MCF 10A (cell line): ENCODE data around the gene SELENOF. TPM values are rescaled to one million over a fixed set of nuclear protein-coding genes. Genes with fewer than 3 reads are reported as not detected.
"Not testable (repeated sequence)": the region's sequence is repeated elsewhere in the genome, so short reads cannot be mapped to it uniquely, and the experiment has no call there.

Experiments
- BruUV-seq: library from RNA; stranded (reverse); fragments of 400-500 nt; replicated peaks from 2 replicates; lab custom pipeline; 2021; lab: Mats Ljungman, UMichigan
- CTCF ChIA-PET: fragments of 300-600 bp; sonication (Branson Sonifier 250); formaldehyde crosslinking; extraction: SDS; loops from one replicate; lab custom pipeline; 2021; ENCODE audit warnings: antibody characterized with exemption, inconsistent platforms; lab: Yijun Ruan, JAX
- POLR2A ChIA-PET: fragments of 300-600, 350-650 bp; sonication (Branson Sonifier 250); formaldehyde crosslinking; extraction: SDS; loops from one replicate; lab custom pipeline; 2020; ENCODE audit warnings: antibody characterized with exemption, inconsistent platforms; lab: Yijun Ruan, JAX
- DNase-seq: peaks from one replicate; pipeline ENCODE4 v3.0.0-alpha.2; 2018; ENCODE audit not compliant: unreplicated experiment
- H3K27ac Mint-ChIP-seq: one replicate; pipeline ENCODE4 v1.8.0; 2022; ENCODE audit warnings: mild to moderate bottlenecking, low read depth, mixed read lengths; ENCODE audit not compliant: unreplicated experiment
- H3K27me3 Mint-ChIP-seq: one replicate; pipeline ENCODE4 v1.8.0; 2022; ENCODE audit warnings: mixed read lengths; ENCODE audit not compliant: insufficient read depth, unreplicated experiment
- H3K36me3 Mint-ChIP-seq: one replicate; pipeline ENCODE4 v1.8.0; 2022; ENCODE audit warnings: mild to moderate bottlenecking, moderate library complexity, mixed read lengths; ENCODE audit not compliant: insufficient read depth, unreplicated experiment
- H3K4me1 Mint-ChIP-seq: one replicate; pipeline ENCODE4 v1.8.0; 2022; ENCODE audit warnings: mixed read lengths; ENCODE audit not compliant: insufficient read depth, unreplicated experiment
- H3K4me3 Mint-ChIP-seq: one replicate; pipeline ENCODE4 v1.8.0; 2022; ENCODE audit warnings: mild to moderate bottlenecking, moderate library complexity, mixed read lengths; ENCODE audit not compliant: unreplicated experiment
- H3K9me3 Mint-ChIP-seq: one replicate; pipeline ENCODE4 v1.8.0; 2022; ENCODE audit warnings: mixed read lengths; ENCODE audit not compliant: unreplicated experiment
- CTCF ChIP-seq: fragments of 200-600 bp; IDR thresholded peaks from one replicate; pipeline ENCODE4 v1.8.0; 2022; ENCODE audit warnings: antibody characterized with exemption, mild to moderate bottlenecking; ENCODE audit not compliant: unreplicated experiment
- intact Hi-C: fragments of 100-400 bp; cut with micrococcal nuclease; formaldehyde crosslinking; loops from 2 replicates; pipeline ENCODE4 v1.14.1; 2022
- total RNA-seq: library from RNA; stranded (reverse); gene quantifications from 2 replicates; pipeline ENCODE4 v1.2.3, GENCODE V29; 2022

SELENOF gene
- total RNA-seq, 1 experiment from 2014 or later, result 227 TPM

DNA sequence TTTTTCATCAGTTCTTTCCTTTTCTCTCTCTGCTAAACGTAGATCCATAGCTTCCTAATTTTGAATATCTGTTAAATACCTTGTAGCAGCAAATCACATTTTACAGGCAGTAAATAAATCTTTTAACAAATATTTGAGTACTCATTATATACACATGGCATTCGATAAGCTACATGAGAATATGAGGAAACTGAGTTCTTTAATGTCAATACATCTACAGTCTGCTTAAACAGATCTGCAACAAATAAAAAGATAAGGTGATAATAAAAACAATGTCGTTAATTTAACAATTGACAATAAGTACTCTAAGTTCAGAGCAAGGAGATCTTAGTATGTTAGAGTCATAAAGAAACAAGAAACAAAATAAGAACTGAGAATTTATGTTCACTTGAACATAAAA is 42.9 kb downstream of the SELENOF start:
- no peak for DNase-seq
- CTCF ChIA-PET, result interaction anchor here (1.0 kb wide), 1 partner anchor 91 kb away, joined by 4 read pairs; no protein-coding TSS in a partner anchor
- POLR2A ChIA-PET, result interaction anchor here (2.3 kb wide), 1 partner anchor 43 kb away, joined by 6 read pairs; the partner anchor contains the start of genes HS2ST1 and SELENOF
- no peak for TF ChIP-seq CTCF
- H3K4me1 Mint-ChIP-seq, result peaks cover 10% of the 10 kb centered on the region
- H3K4me3 Mint-ChIP-seq, result no peak overlapping the region
- H3K27me3 Mint-ChIP-seq, result no peaks in the 10 kb centered on the region
- H3K36me3 Mint-ChIP-seq, result peaks cover 19% of the 10 kb centered on the region
- no TSS peak for BruUV-seq
- intact Hi-C loops, result no loop called here
- H3K9me3 Mint-ChIP-seq, result no peaks in the 10 kb centered on the region
- no peak overlapping the region for H3K27ac Mint-ChIP-seq

GRCh38 chr1:86868477-86868876 is 45.4 kb downstream of the SELENOF start:
- H3K27me3 Mint-ChIP-seq, result no peaks in the 10 kb centered on the region
- intact Hi-C loops, result loop anchor here (5.0 kb wide), 1 partner anchor 49 kb away; no protein-coding TSS in a partner anchor
- no peak overlapping the region for H3K4me3 Mint-ChIP-seq
- H3K36me3 Mint-ChIP-seq, result peaks cover 26% of the 10 kb centered on the region
- POLR2A ChIA-PET, result interaction anchor here (0.6 kb wide), 2 partner anchors 38 to 1548 kb away, joined by 3 read pairs; no protein-coding TSS in a partner anchor
- CTCF ChIA-PET, result interaction anchor here (0.5 to 1.0 kb wide), 7 partner anchors 10 to 151 kb away, joined by 3 to 6 read pairs (median 4); no protein-coding TSS in a partner anchor
- peak overlapping the region; percentile 49 for H3K27ac Mint-ChIP-seq
- H3K9me3 Mint-ChIP-seq, result no peaks in the 10 kb centered on the region
- peak; percentile 49 for DNase-seq
- BruUV-seq, result no TSS peak
- no peak for TF ChIP-seq CTCF
- H3K4me1 Mint-ChIP-seq, result peaks cover 10% of the 10 kb centered on the region

DNA sequence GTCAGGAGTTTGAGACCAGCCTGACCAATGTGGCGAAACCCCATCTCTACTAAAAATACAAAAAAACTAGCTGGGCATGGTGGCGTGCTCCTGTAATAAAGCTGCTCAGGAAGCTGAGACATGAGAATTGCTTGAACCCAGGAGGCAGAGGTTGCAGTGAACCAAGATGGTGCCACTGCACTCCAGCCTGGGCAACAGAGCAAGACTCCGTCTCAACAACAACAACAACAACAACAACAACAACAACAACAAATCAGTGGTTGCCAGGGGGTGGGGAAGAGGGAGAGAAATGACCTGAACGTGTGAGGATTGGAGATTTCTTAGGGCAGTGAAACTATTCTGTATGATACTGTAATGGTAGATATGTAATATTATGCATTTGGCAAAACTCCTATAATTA is 46.6 kb downstream of the SELENOF start:
- ChIA-PET CTCF (interaction anchor here (0.9 kb wide), 1 partner anchor 86 kb away, joined by 3 read pairs; no protein-coding TSS in a partner anchor), POLR2A (interaction anchor here (0.6 to 1.1 kb wide), 2 partner anchors 87 to 1809 kb away, joined by 3 read pairs; no protein-coding TSS in a partner anchor)
- peaks cover 16% of the 10 kb centered on the region for H3K36me3 Mint-ChIP-seq
- H3K4me1 Mint-ChIP-seq, result peaks cover 10% of the 10 kb centered on the region
- intact Hi-C loops, result loop anchor here (5.0 kb wide), 1 partner anchor 50 kb away; no protein-coding TSS in a partner anchor
- H3K27ac Mint-ChIP-seq, H3K27me3 Mint-ChIP-seq, H3K9me3 Mint-ChIP-seq, BruUV-seq, DNase-seq, H3K4me3 Mint-ChIP-seq: not testable (repeated sequence)

- Mint-ChIP-seq H3K36me3 (peaks cover 17% of the 10 kb centered on the region), H3K27ac (no peak overlapping the region), H3K9me3 (no peaks in the 10 kb centered on the region), H3K27me3 (no peaks in the 10 kb centered on the region), H3K4me1 (peaks cover 10% of the 10 kb centered on the region), H3K4me3 (no peak overlapping the region)
- ChIA-PET POLR2A (interaction anchor here (0.6 to 1.1 kb wide), 2 partner anchors 86 to 1817 kb away, joined by 3 read pairs; partner anchors contain the start of gene PKN2), CTCF (no interaction called here)
- DNase-seq, result peak; percentile 41
- BruUV-seq, result no TSS peak
- intact Hi-C loops, result loop anchor here (5.0 kb wide), 1 partner anchor 51 kb away; no protein-coding TSS in a partner anchor
- TF ChIP-seq CTCF, result no peak
These were observed 47.3 kb downstream of the SELENOF start for GRCh38 chr1:86866665-86867064.
